K562 (cell line): ENCODE measurements around the gene IL27RA. TPM values are rescaled to one million over a fixed set of nuclear protein-coding genes. Genes with fewer than 3 reads are reported as not detected.

Experiments
- CREBBP ChIP-seq: IDR thresholded peaks from one replicate; pipeline ENCODE4 v1.6.1; 2012; ENCODE audit warnings: low read depth, mild to moderate bottlenecking, control low read depth, inconsistent platforms, low read length
- ELF2 ChIP-seq: fragments of 250-450 bp; sonication (Bioruptor Pico); IDR thresholded peaks from 2 replicates; pipeline ENCODE4 v1.5.0; 2021; ENCODE audit warnings: mild to moderate bottlenecking
- GABPA ChIP-seq: fragments of 200-800 bp; sonication (Bioruptor generic); conservative IDR thresholded peaks from 2 replicates; pipeline ENCODE4 v1.6.1; 2016; ENCODE audit warnings: low read depth, missing genetic modification characterization, missing compliant biosample characterization
- ID3 ChIP-seq, 2 experiments: fragments of 250-450 bp in 1 of 2; fragments of 450-650 bp in 1 of 2; sonication (Bioruptor Pico) in 1 of 2; IDR thresholded peaks; 2 replicates each; pipeline versions ENCODE4 v1.6.1 to v1.8.0; 2016 to 2021; ENCODE audit warnings: mild to moderate bottlenecking in 2 of 2, moderate library complexity in 2 of 2, missing compliant biosample characterization in 1 of 2, missing genetic modification characterization in 1 of 2
- L3MBTL2 ChIP-seq: fragments of 450-650 bp; IDR thresholded peaks from 2 replicates; pipeline ENCODE4 v1.6.1; 2016; ENCODE audit warnings: mild to moderate bottlenecking, moderate library complexity
- MLX ChIP-seq, 2 experiments: fragments of 450-650 bp in 1 of 2; sonication (generic) in 1 of 2; formaldehyde crosslinking; conservative IDR thresholded peaks; 2 replicates each; pipeline versions ENCODE4 v1.4.0 to v1.8.1; 2020 to 2022; ENCODE audit warnings: mild to moderate bottlenecking in 1 of 2, missing genetic modification reagents in 1 of 2
- RCOR1 ChIP-seq, 2 experiments: IDR thresholded peaks; 2 replicates each; pipeline ENCODE4 v1.6.1; 2012; ENCODE audit warnings: low read depth in 2 of 2, low read length in 2 of 2, borderline replicate concordance in 1 of 2, improper control_type of control experiment in 1 of 2
- SP2 ChIP-seq: IDR thresholded peaks from 2 replicates; pipeline ENCODE4 v1.6.1; 2011; ENCODE audit warnings: mild to moderate bottlenecking, low read depth, low read length, moderate library complexity; ENCODE audit not compliant: poor library complexity, severe bottlenecking; ENCODE audit errors: extremely low read depth
- TAF15 ChIP-seq: fragments of 200-400 bp; formaldehyde crosslinking; IDR thresholded peaks from 2 replicates; pipeline ENCODE4 v1.6.1; 2017; ENCODE audit warnings: mild to moderate bottlenecking, low read depth, low read length, moderate library complexity
- TEAD4 ChIP-seq, 2 experiments: sonication (generic) in 1 of 2; formaldehyde crosslinking in 1 of 2; IDR thresholded peaks; 2 replicates each; pipeline versions ENCODE4 v1.6.1 to v1.8.0; 2012 to 2022; ENCODE audit warnings: borderline replicate concordance in 1 of 2, inconsistent platforms in 1 of 2, low read length in 1 of 2, mild to moderate bottlenecking in 1 of 2, missing genetic modification reagents in 1 of 2
- ZBTB40 ChIP-seq, 2 experiments: fragments of 450-650 bp in 1 of 2; sonication (generic) in 1 of 2; formaldehyde crosslinking in 1 of 2; IDR thresholded peaks; 2 replicates each; pipeline versions ENCODE4 v1.7.1 to v1.9.0; 2016 to 2022; ENCODE audit warnings: inconsistent platforms in 1 of 2, mild to moderate bottlenecking in 1 of 2, missing genetic modification reagents in 1 of 2
- ZBTB7A ChIP-seq: IDR thresholded peaks from 2 replicates; pipeline ENCODE4 v1.6.1; 2011; ENCODE audit warnings: low read depth, mild to moderate bottlenecking, low read length, moderate library complexity, borderline replicate concordance; ENCODE audit not compliant: control insufficient read depth
- ZNF121 ChIP-seq: sonication (generic); formaldehyde crosslinking; conservative IDR thresholded peaks from 2 replicates; pipeline ENCODE4 v1.8.0; 2022; ENCODE audit warnings: missing genetic modification reagents
- ZNF445 ChIP-seq: fragments of 250-450 bp; sonication (Bioruptor Pico); IDR thresholded peaks from 2 replicates; pipeline ENCODE4 v1.4.0; 2020; ENCODE audit warnings: low read depth, mild to moderate bottlenecking, moderate library complexity
- ZNF695 ChIP-seq: fragments of 450-650 bp; formaldehyde crosslinking; IDR thresholded peaks from 2 replicates; pipeline ENCODE4 v1.4.0; 2020; ENCODE audit warnings: mild to moderate bottlenecking, moderate library complexity
- polyA plus RNA-seq, 8 experiments: library from polyadenylated mRNA; depleted of rRNA in 4 of 8; stranded (reverse) in 5 of 8; unstranded in 3 of 8; fragments of >200 nt; fragmentation: Nextera tagmentation in 2 of 8; fragmentation: Illumina TruSeq in 1 of 8; extraction: Ambion mirVana in 2 of 8; extraction: Trizol in 1 of 8; gene quantifications; 2 replicates each; pipeline versions ENCODE4 v1.2.1 to v1.2.3, GENCODE V29; 2011 to 2014; ENCODE audit warnings: inconsistent platforms in 1 of 8, missing spikeins in 1 of 8
- total RNA-seq, 7 experiments: library from RNA; depleted of rRNA in 6 of 7; stranded (reverse); fragments of >200 nt in 6 of 7; fragmentation: Illumina TruSeq in 2 of 7; extraction: Trizol in 2 of 7; gene quantifications; 2 replicates each; pipeline versions ENCODE4 v1.2.1 to v1.2.3, GENCODE V29; 2011 to 2021; ENCODE audit warnings: low replicate concordance in 1 of 7

IL27RA gene
- total and polyA plus RNA-seq, 9 of the 15 experiments (the other 6 are each of a cell fraction or from before 2014, with no cell fraction given), result 1.9 to 15.9 (median 12.0) TPM

GRCh38 chr19:14023404-14024235 lies 7.9 kb upstream of the IL27RA start (continued):
- TF ChIP-seq ZBTB40 (IDR thresholded peaks at IDR 0.05) (peak; percentile 45), ZBTB40 (CRISPR knock-in tag; IDR thresholded peaks at IDR 0.05) (no peak), RCOR1 (IDR thresholded peaks at IDR 0.05; ENCODE audit: borderline replicate concordance in 1 of 2, low read depth in 2 of 2, low read length in 2 of 2) (peak; percentile 20 to 58; a peak in 3 of 4 replicates), TEAD4 (IDR thresholded peaks at IDR 0.05; ENCODE audit: low read length) (no peak), TEAD4 (CRISPR knock-in tag; IDR thresholded peaks at IDR 0.05; ENCODE audit: borderline replicate concordance) (no peak), SP2 (no peak), ID3 (CRISPR knock-in tag; IDR thresholded peaks at IDR 0.05) (no peak), ID3 (tag; IDR thresholded peaks at IDR 0.05) (peak; percentile 73; the same call in 1 of the 2 replicates), MLX (CRISPR knock-in tag; conservative IDR thresholded peaks at IDR 0.05) (no peak), ZNF445 (no peak), GABPA (tag) (peak; percentile 73), L3MBTL2 (0 out of 2 replicates have a peak, but pooled peaks have one; percentile 9), ZNF121 (no peak), ELF2 (CRISPR knock-in tag) (no peak), ZBTB7A (peak; percentile 49; the same call in 1 of the 2 replicates), ZNF695 (CRISPR knock-in tag) (no peak), TAF15 (no peak), CREBBP (no peak)
